WTC11 (cell line): ENCODE results near the gene AVPR1A.

ENCODE experiments used
- CREM ChIP-seq: sonication (generic); formaldehyde crosslinking; IDR thresholded peaks from 2 replicates; pipeline ENCODE4 v1.8.1; 2022; ENCODE audit warnings: mild to moderate bottlenecking, missing genetic modification reagents, moderate library complexity
- NFYB ChIP-seq: sonication (generic); formaldehyde crosslinking; conservative IDR thresholded peaks from 2 replicates; pipeline ENCODE4 v1.8.0; 2022; ENCODE audit warnings: low read depth, missing genetic modification reagents
- TF ChIP-seq, protein P1 (sequence below): sonication (generic); formaldehyde crosslinking; IDR thresholded peaks from 2 replicates; pipeline ENCODE4 v1.8.1; 2022; ENCODE audit warnings: low read depth, mild to moderate bottlenecking, moderate library complexity, missing genetic modification reagents, borderline replicate concordance

DNA sequence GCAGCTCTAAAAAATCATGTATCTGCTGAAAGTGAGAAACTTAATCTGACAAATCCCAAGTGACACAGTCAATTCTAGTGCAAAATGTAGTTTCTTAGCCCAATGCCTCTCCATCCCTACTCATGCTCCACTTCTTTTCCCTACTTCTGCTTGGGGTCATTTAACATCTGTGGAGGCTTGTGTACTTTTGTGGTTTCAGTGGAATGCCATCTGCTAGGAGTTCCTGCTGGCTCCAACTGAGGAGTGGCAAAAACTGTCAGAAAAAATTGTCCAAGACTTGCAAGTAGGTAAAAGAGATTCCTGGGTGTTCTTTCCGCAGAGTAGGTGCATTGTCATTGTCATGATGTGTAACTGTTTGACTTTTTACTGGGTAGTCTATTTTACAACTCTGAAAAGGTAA, 12.5 kb upstream of the AVPR1A start:
- TF ChIP-seq CREM, result no peak
- TF ChIP-seq NFYB (CRISPR knock-in tag), result no peak
- TF ChIP-seq, protein P1, sequence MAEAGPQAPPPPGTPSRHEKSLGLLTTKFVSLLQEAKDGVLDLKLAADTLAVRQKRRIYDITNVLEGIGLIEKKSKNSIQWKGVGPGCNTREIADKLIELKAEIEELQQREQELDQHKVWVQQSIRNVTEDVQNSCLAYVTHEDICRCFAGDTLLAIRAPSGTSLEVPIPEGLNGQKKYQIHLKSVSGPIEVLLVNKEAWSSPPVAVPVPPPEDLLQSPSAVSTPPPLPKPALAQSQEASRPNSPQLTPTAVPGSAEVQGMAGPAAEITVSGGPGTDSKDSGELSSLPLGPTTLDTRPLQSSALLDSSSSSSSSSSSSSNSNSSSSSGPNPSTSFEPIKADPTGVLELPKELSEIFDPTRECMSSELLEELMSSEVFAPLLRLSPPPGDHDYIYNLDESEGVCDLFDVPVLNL (CRISPR knock-in tag), result no peak
